H9 (cell line): ENCODE data around the gene ELMO2. TPM values are rescaled to one million over a fixed set of nuclear protein-coding genes. Genes with fewer than 3 reads are reported as not detected.

Experiments
- DNase-seq: peaks from one replicate; pipeline ENCODE4 v3.0.0-alpha.2; 2017
- H2AFZ ChIP-seq: one replicate; pipeline ENCODE4 v1.6.1; 2013; ENCODE audit warnings: mild to moderate bottlenecking, low read length, control low read depth, moderate library complexity
- H2AK5ac ChIP-seq: 2 replicates; pipeline ENCODE4 v1.6.1; 2013; ENCODE audit warnings: low read length, control low read depth, mixed read lengths; ENCODE audit not compliant: insufficient read length
- H2BK120ac ChIP-seq: one replicate; pipeline ENCODE4 v1.6.1; 2013; ENCODE audit warnings: low read depth, mild to moderate bottlenecking, low read length, control low read depth, inconsistent platforms; ENCODE audit not compliant: poor library complexity, severe bottlenecking
- H2BK12ac ChIP-seq: 2 replicates; pipeline ENCODE4 v1.6.1; 2013; ENCODE audit warnings: low read length, control low read depth, mixed read lengths, low read depth; ENCODE audit not compliant: insufficient read length
- H2BK15ac ChIP-seq: 2 replicates; pipeline ENCODE4 v1.6.1; 2013; ENCODE audit warnings: low read depth, low read length, control low read depth
- H2BK20ac ChIP-seq: one replicate; pipeline ENCODE4 v1.6.1; 2013; ENCODE audit warnings: low read depth, mild to moderate bottlenecking, low read length, control low read depth, inconsistent platforms; ENCODE audit not compliant: poor library complexity, severe bottlenecking
- H2BK5ac ChIP-seq: 2 replicates; pipeline ENCODE4 v1.6.1; 2013; ENCODE audit warnings: low read length, control low read depth, mixed read lengths; ENCODE audit not compliant: insufficient read length
- H3K14ac ChIP-seq: 2 replicates; pipeline ENCODE4 v1.6.1; 2013; ENCODE audit warnings: low read length, control low read depth; ENCODE audit not compliant: insufficient read depth
- H3K18ac ChIP-seq: 2 replicates; pipeline ENCODE4 v1.6.1; 2013; ENCODE audit warnings: low read depth, mild to moderate bottlenecking, mixed read lengths, low read length, control low read depth; ENCODE audit not compliant: insufficient read length
- H3K23ac ChIP-seq: 2 replicates; pipeline ENCODE4 v1.6.1; 2013; ENCODE audit warnings: low read length, control low read depth, mixed read lengths, low read depth; ENCODE audit not compliant: insufficient read length
- H3K23me2 ChIP-seq: 2 replicates; pipeline ENCODE4 v1.6.1; 2013; ENCODE audit warnings: low read depth, mild to moderate bottlenecking, mixed read lengths, low read length, control low read depth; ENCODE audit not compliant: insufficient read length, poor library complexity, severe bottlenecking
- H3K27ac ChIP-seq: 2 replicates; pipeline ENCODE4 v1.5.1; 2013; ENCODE audit warnings: low read length, control low read depth, mixed read lengths, low read depth; ENCODE audit not compliant: insufficient read length
- H3K27me3 ChIP-seq: 2 replicates; pipeline ENCODE4 v1.6.1; 2013; ENCODE audit warnings: low read length, control low read depth, inconsistent platforms; ENCODE audit not compliant: insufficient read depth
- H3K4ac ChIP-seq: 2 replicates; pipeline ENCODE4 v1.6.1; 2013; ENCODE audit warnings: low read depth, mild to moderate bottlenecking, control low read depth, inconsistent platforms, low read length, moderate library complexity
- H3K4me1 ChIP-seq: 2 replicates; pipeline ENCODE4 v1.6.1; 2013; ENCODE audit warnings: low read length, control low read depth, inconsistent platforms; ENCODE audit not compliant: insufficient read depth
- H3K4me2 ChIP-seq: 2 replicates; pipeline ENCODE4 v1.6.1; 2013; ENCODE audit warnings: low read length, control low read depth, mixed read lengths; ENCODE audit not compliant: insufficient read length, insufficient read depth
- H3K56ac ChIP-seq: 2 replicates; pipeline ENCODE4 v1.6.1; 2013; ENCODE audit warnings: low read depth, mild to moderate bottlenecking, mixed read lengths, low read length, control low read depth; ENCODE audit not compliant: insufficient read length
- H3K79me1 ChIP-seq: 2 replicates; pipeline ENCODE4 v1.6.1; 2013; ENCODE audit warnings: low read depth, mild to moderate bottlenecking, moderate library complexity, low read length, control low read depth, inconsistent platforms; ENCODE audit not compliant: insufficient read depth, poor library complexity, severe bottlenecking
- H3K79me2 ChIP-seq: 2 replicates; pipeline ENCODE4 v1.6.1; 2013; ENCODE audit warnings: low read length, control low read depth, inconsistent platforms; ENCODE audit not compliant: insufficient read depth
- H3K9ac ChIP-seq: 2 replicates; pipeline ENCODE4 v1.6.1; 2013; ENCODE audit warnings: low read length, control low read depth, mixed read lengths; ENCODE audit not compliant: insufficient read length; ENCODE audit errors: extremely low read depth
- H3K9me3 ChIP-seq: one replicate; pipeline ENCODE4 v1.6.1; 2013; ENCODE audit warnings: low read depth, low read length, inconsistent platforms; ENCODE audit not compliant: control insufficient read depth
- H3T11ph ChIP-seq: one replicate; pipeline ENCODE4 v1.6.1; 2013; ENCODE audit warnings: mild to moderate bottlenecking, low read length, control low read depth, inconsistent platforms
- H4K20me1 ChIP-seq: one replicate; pipeline ENCODE4 v1.6.1; 2013; ENCODE audit not compliant: control insufficient read depth, insufficient read length, insufficient read depth
- H4K5ac ChIP-seq: 2 replicates; pipeline ENCODE4 v1.6.1; 2013; ENCODE audit warnings: low read depth, mild to moderate bottlenecking, mixed read lengths, low read length, control low read depth; ENCODE audit not compliant: insufficient read length
- H4K8ac ChIP-seq: replicated peaks from 2 replicates; pipeline ENCODE4 v1.6.1; 2013; ENCODE audit warnings: low read length, control low read depth, mixed read lengths, low read depth; ENCODE audit not compliant: insufficient read length
- H4K91ac ChIP-seq: 2 replicates; pipeline ENCODE4 v1.6.1; 2013; ENCODE audit warnings: low read depth, mild to moderate bottlenecking, moderate library complexity, mixed read lengths, low read length, control low read depth; ENCODE audit not compliant: insufficient read length
- H3K27ac Mint-ChIP-seq, 3 experiments: 2 replicates in 2 of 3; 3 replicates in 1 of 3; pipeline ENCODE4 v1.8.0; 2020 to 2021; ENCODE audit warnings: mixed read lengths in 3 of 3, mild to moderate bottlenecking in 1 of 3, moderate library complexity in 1 of 3
- H3K27me3 Mint-ChIP-seq: 2 replicates; pipeline ENCODE4 v1.8.0; 2021; ENCODE audit warnings: low read depth, mild to moderate bottlenecking, moderate library complexity, mixed read lengths
- H3K36me3 Mint-ChIP-seq, 3 experiments: 2 replicates in 2 of 3; 3 replicates in 1 of 3; pipeline ENCODE4 v1.8.0; 2020 to 2021; ENCODE audit warnings: low read depth in 3 of 3, mixed read lengths in 3 of 3; ENCODE audit not compliant: insufficient read depth in 1 of 3
- H3K4me1 Mint-ChIP-seq, 2 experiments: 2 replicates each; pipeline ENCODE4 v1.8.0; 2020; ENCODE audit warnings: mixed read lengths in 2 of 2
- H3K4me3 Mint-ChIP-seq, 2 experiments: 2 replicates in 1 of 2; 3 replicates in 1 of 2; pipeline ENCODE4 v1.8.0; 2020 to 2021; ENCODE audit warnings: mild to moderate bottlenecking in 2 of 2, mixed read lengths in 2 of 2, moderate library complexity in 1 of 2
- H3K9me3 Mint-ChIP-seq, 2 experiments: 2 replicates in 1 of 2; 3 replicates in 1 of 2; pipeline ENCODE4 v1.8.0; 2020; ENCODE audit warnings: mild to moderate bottlenecking in 2 of 2, mixed read lengths in 2 of 2, moderate library complexity in 1 of 2
- WGBS: extraction: QIAGEN DNeasy Blood & Tissue Kit; methylation state at CpG from one replicate; pipeline ENCODE4 v1.1.7; 2013; ENCODE audit warnings: missing lambda C conversion rate, low lambda C conversion rate, mixed read lengths; ENCODE audit not compliant: insufficient read length; ENCODE audit errors: extremely low coverage; 5-methylcytosine and 5-hydroxymethylcytosine counted together
- total RNA-seq: library from RNA; stranded (reverse); gene quantifications from 2 replicates; pipeline ENCODE4 v1.2.1, GENCODE V29; 2021
- TF ChIP-seq, protein P1 (sequence below): fragments of 200-600 bp; sonication (generic); conservative IDR thresholded peaks from 3 replicates; pipeline ENCODE4 v1.8.0; 2021; ENCODE audit warnings: antibody characterized with exemption, mild to moderate bottlenecking

Gene ELMO2
- total RNA-seq, 1 experiment from 2014 or later: 32.5 TPM

DNA sequence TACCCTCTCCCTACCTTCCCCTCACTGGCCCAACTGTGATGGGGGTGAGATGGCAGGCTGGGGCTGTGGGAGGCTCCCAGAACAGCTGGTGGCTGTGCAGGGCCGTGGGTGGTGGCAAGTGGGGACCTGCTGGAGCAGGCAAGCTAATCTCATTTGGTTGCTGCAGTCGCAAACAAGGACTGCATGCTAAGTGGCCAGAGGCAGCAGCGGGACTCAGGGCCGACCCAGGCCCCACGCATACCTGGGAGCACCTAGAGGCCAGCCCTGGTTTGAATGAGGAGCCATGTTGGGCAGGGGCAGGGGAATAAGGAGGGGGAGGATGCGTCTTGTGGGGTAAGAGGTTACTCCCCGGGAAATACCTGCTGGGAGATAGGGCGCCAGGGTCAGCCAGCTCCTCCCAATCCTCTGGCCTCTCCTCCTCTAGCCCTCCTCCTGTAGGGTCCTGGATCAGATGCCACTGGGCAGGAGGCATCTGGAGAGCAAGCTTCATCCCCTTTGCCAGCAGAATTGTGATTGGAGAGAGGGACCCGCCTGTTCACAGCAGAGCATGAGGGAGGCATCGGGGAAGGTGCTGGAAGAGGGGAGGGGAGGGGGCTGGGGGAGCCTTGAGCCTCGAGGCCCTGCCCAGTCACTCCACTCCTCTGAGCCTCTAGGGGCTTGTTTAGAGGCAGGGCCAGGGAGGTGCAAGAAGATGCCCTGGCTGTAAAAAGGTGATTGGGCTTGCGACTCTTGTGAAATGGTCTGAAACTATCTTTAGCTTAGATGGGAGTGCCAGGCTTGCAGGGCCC, 73.8 kb downstream of the ELMO2 start:
- Mint-ChIP-seq H3K36me3 (no peaks in the 10 kb centered on the region), H3K4me3 (no peak overlapping the region), H3K27me3 (peaks cover 15% of the 10 kb centered on the region), H3K27ac (no peak overlapping the region), H3K4me1 (peaks cover 9 to 61% of the 10 kb centered on the region in 2 experiments), H3K9me3 (no peaks in the 10 kb centered on the region)
- H2BK5ac ChIP-seq: no peak overlapping the region
- no peak overlapping the region for H2BK20ac ChIP-seq
- no peaks in the 10 kb centered on the region for H3K4me1 ChIP-seq
- H3T11ph ChIP-seq: no peak overlapping the region
- H3K79me2 ChIP-seq: no peaks in the 10 kb centered on the region
- no peak overlapping the region for H3K4me2 ChIP-seq
- H4K8ac ChIP-seq: no peak overlapping the region
- H4K91ac ChIP-seq: no peak overlapping the region
- H3K79me1 ChIP-seq: no peaks in the 10 kb centered on the region
- H3K23ac ChIP-seq: no peak overlapping the region
- H2BK15ac ChIP-seq: no peak overlapping the region
- no peaks in the 10 kb centered on the region for H3K23me2 ChIP-seq
- no peak overlapping the region for H2AK5ac ChIP-seq
- no peak overlapping the region; the same call in 1 of the 2 replicates for H3K14ac ChIP-seq
- TF ChIP-seq, protein P1, sequence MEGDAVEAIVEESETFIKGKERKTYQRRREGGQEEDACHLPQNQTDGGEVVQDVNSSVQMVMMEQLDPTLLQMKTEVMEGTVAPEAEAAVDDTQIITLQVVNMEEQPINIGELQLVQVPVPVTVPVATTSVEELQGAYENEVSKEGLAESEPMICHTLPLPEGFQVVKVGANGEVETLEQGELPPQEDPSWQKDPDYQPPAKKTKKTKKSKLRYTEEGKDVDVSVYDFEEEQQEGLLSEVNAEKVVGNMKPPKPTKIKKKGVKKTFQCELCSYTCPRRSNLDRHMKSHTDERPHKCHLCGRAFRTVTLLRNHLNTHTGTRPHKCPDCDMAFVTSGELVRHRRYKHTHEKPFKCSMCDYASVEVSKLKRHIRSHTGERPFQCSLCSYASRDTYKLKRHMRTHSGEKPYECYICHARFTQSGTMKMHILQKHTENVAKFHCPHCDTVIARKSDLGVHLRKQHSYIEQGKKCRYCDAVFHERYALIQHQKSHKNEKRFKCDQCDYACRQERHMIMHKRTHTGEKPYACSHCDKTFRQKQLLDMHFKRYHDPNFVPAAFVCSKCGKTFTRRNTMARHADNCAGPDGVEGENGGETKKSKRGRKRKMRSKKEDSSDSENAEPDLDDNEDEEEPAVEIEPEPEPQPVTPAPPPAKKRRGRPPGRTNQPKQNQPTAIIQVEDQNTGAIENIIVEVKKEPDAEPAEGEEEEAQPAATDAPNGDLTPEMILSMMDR: no peak
- H3K9ac ChIP-seq: no peak overlapping the region
- H2AFZ ChIP-seq: no peak overlapping the region
- no peak overlapping the region for H2BK120ac ChIP-seq
- no peaks in the 10 kb centered on the region for H3K9me3 ChIP-seq
- no peak overlapping the region for H3K27ac ChIP-seq
- no peaks in the 10 kb centered on the region for H3K27me3 ChIP-seq
- no CpG with 5 or more reads among the region's 12 CpGs for WGBS
- H4K20me1 ChIP-seq: no peaks in the 10 kb centered on the region
- no peak overlapping the region for H3K56ac ChIP-seq
- no peak for DNase-seq
- H3K4ac ChIP-seq: no peak overlapping the region
- H3K18ac ChIP-seq: no peak overlapping the region
- H2BK12ac ChIP-seq: no peak overlapping the region
- H4K5ac ChIP-seq: no peak overlapping the region
